Esophagus muscularis mucosa (tissue), 4 donors: ENCODE data around the gene PEAR1. TPM values are rescaled to one million over a fixed set of nuclear protein-coding genes. Genes with fewer than 3 reads are reported as not detected.

ENCODE experiments used
- DNase-seq: peaks from one replicate; pipeline ENCODE4 v3.0.0-alpha.2; 2017; ENCODE audit errors: extremely low spot score
- H3K27ac ChIP-seq, 4 donors: fragments of 200-600 bp; sonication (generic); replicated peaks in 1 of 4; 1 replicate in 3 of 4; 2 replicates in 1 of 4; pipeline ENCODE4 v1.5.1; 2016 to 2019; ENCODE audit warnings: mild to moderate bottlenecking in 1 of 4
- H3K27me3 ChIP-seq, 4 donors: fragments of 200-600 bp; sonication (generic); one replicate each; pipeline versions ENCODE4 v1.5.1 to v1.6.0; 2016 to 2019
- H3K36me3 ChIP-seq, 4 donors: fragments of 200-600 bp; sonication (generic); one replicate each; pipeline ENCODE4 v1.5.1; 2016 to 2019
- H3K4me1 ChIP-seq, 4 donors: fragments of 200-600 bp; sonication (generic); one replicate each; pipeline ENCODE4 v1.5.1; 2016 to 2019
- H3K4me3 ChIP-seq, 4 donors: fragments of 200-600 bp; sonication (generic); 1 replicate in 2 of 4; 2 replicates in 2 of 4; pipeline ENCODE4 v1.5.1; 2016 to 2019; ENCODE audit warnings: mild to moderate bottlenecking in 4 of 4, moderate library complexity in 1 of 4
- H3K9me3 ChIP-seq, 4 donors: fragments of 200-600 bp; sonication (generic); 1 replicate in 3 of 4; 2 replicates in 1 of 4; pipeline ENCODE4 v1.5.1; 2016 to 2019
- EP300 ChIP-seq: sonication (generic); formaldehyde crosslinking; IDR thresholded peaks from one replicate; pipeline ENCODE4 v1.6.1; 2017; ENCODE audit warnings: antibody characterized with exemption
- POLR2A ChIP-seq: fragments of 450-650 bp; IDR thresholded peaks from one replicate; pipeline ENCODE4 v1.6.1; 2017; ENCODE audit warnings: antibody characterized with exemption, moderate library complexity, mild to moderate bottlenecking, low read depth
- POLR2AphosphoS5 ChIP-seq, 2 donors: sonication (generic); formaldehyde crosslinking; IDR thresholded peaks; one replicate each; pipeline ENCODE4 v1.6.1; 2017; ENCODE audit warnings: antibody characterized with exemption in 2 of 2
- WGBS: methylation state at CpG from one replicate; pipeline ENCODE4 v1.1.5; 2018; 5-methylcytosine and 5-hydroxymethylcytosine counted together
- intact Hi-C: fragments of 100-400 bp; cut with DNase I; formaldehyde crosslinking; loops from one replicate; pipeline ENCODE4 v1.15.1; 2023
- total RNA-seq, 4 donors: library from RNA; depleted of rRNA; stranded (reverse); fragments of >200 nt; gene quantifications; one replicate each; pipeline versions ENCODE4 v1.1.0 to v1.2.1, GENCODE V29; 2016
- TF ChIP-seq, protein P1 (sequence below), 3 experiments: fragments of 200-600 bp in 2 of 3; fragments of 450-650 bp in 1 of 3; sonication (generic) in 2 of 3; IDR thresholded peaks; one replicate each; pipeline ENCODE4 v1.5.1; 2017 to 2019; ENCODE audit warnings: antibody characterized with exemption in 3 of 3, mild to moderate bottlenecking in 2 of 3, moderate library complexity in 1 of 3

PEAR1 gene
- total RNA-seq, 4 donors from 2014 or later = 6.1 to 13.6 (median 10.9) TPM

- TF ChIP-seq POLR2A = no peak
- TF ChIP-seq EP300 = no peak
- TF ChIP-seq POLR2AphosphoS5 (IDR thresholded peaks at IDR 0.05) = no peak
- TF ChIP-seq, protein P1, sequence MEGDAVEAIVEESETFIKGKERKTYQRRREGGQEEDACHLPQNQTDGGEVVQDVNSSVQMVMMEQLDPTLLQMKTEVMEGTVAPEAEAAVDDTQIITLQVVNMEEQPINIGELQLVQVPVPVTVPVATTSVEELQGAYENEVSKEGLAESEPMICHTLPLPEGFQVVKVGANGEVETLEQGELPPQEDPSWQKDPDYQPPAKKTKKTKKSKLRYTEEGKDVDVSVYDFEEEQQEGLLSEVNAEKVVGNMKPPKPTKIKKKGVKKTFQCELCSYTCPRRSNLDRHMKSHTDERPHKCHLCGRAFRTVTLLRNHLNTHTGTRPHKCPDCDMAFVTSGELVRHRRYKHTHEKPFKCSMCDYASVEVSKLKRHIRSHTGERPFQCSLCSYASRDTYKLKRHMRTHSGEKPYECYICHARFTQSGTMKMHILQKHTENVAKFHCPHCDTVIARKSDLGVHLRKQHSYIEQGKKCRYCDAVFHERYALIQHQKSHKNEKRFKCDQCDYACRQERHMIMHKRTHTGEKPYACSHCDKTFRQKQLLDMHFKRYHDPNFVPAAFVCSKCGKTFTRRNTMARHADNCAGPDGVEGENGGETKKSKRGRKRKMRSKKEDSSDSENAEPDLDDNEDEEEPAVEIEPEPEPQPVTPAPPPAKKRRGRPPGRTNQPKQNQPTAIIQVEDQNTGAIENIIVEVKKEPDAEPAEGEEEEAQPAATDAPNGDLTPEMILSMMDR (IDR thresholded peaks at IDR 0.05) = no peak
- no peaks in the 10 kb centered on the region for H3K36me3 ChIP-seq
- H3K27me3 ChIP-seq = peaks cover 0 to 61% (median 0%) of the 10 kb centered on the region in 4 donors
- H3K27ac ChIP-seq = no peak overlapping the region
- no peak overlapping the region for H3K4me3 ChIP-seq
- no peaks in the 10 kb centered on the region for H3K9me3 ChIP-seq
- no peaks in the 10 kb centered on the region for H3K4me1 ChIP-seq
- WGBS = 86% methylated on average over 5 of the region's 5 CpGs
- no peak for DNase-seq
- intact Hi-C loops = no loop called here
Measured at GRCh38 chr1:156877433-156878170, 15.9 kb upstream of the PEAR1 start.

- no peaks in the 10 kb centered on the region for H3K36me3 ChIP-seq
- no peak for DNase-seq
- no peak overlapping the region for H3K4me3 ChIP-seq
- H3K27ac ChIP-seq = no peak overlapping the region
- no peaks in the 10 kb centered on the region for H3K9me3 ChIP-seq
- 94% methylated on average over 16 of the region's 21 CpGs for WGBS
- TF ChIP-seq EP300 (no peak), POLR2A (no peak), POLR2AphosphoS5 (IDR thresholded peaks at IDR 0.05) (no peak)
- TF ChIP-seq, protein P1 (IDR thresholded peaks at IDR 0.05) = no peak
- peaks cover 0 to 3% (median 0%) of the 10 kb centered on the region in 4 donors for H3K4me1 ChIP-seq
- intact Hi-C loops = loop anchor here (10.0 kb wide), 1 partner anchor 195 kb away; no protein-coding TSS in a partner anchor
- H3K27me3 ChIP-seq = peaks cover 0 to 83% (median 0%) of the 10 kb centered on the region in 4 donors
Measured at GRCh38 chr1:156879876-156880275, 13.6 kb upstream of the PEAR1 start.

GRCh38 chr1:156880473-156880872, 13.0 kb upstream of the PEAR1 start:
- 85% methylated on average over 3 of the region's 5 CpGs for WGBS
- H3K4me3 ChIP-seq = no peak overlapping the region
- intact Hi-C loops = loop anchor here (10.0 kb wide), 1 partner anchor 196 kb away; no protein-coding TSS in a partner anchor
- no peaks in the 10 kb centered on the region for H3K36me3 ChIP-seq
- peaks cover 0 to 82% (median 0%) of the 10 kb centered on the region in 4 donors for H3K27me3 ChIP-seq
- H3K4me1 ChIP-seq = peaks cover 0 to 3% (median 0%) of the 10 kb centered on the region in 4 donors
- no peaks in the 10 kb centered on the region for H3K9me3 ChIP-seq
- no peak for DNase-seq
- TF ChIP-seq POLR2AphosphoS5 (IDR thresholded peaks at IDR 0.05) = no peak
- TF ChIP-seq EP300 = no peak
- TF ChIP-seq, protein P1 (IDR thresholded peaks at IDR 0.05) = no peak
- no peak for TF ChIP-seq POLR2A
- H3K27ac ChIP-seq = no peak overlapping the region

DNA sequence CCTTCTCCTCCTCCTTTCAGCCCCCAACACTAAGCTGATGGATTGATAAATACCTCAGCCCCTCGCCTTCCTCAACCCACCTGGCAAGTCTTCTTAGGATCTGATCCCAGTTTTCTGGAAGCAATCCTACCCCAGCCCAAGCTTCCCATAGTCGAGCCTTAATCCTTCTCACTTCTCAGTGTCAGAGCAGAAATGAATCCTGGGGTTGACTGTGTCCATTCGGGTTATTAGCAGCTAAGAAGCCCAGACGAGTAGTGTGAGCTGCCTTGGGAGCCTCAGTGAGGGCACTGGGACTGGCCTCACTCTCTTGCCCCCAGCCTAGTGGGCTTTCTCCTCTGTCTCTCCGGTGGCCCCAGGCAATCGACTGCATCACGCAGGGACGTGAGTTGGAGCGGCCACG, 12.4 kb upstream of the PEAR1 start:
- Histone ChIP-seq H3K9me3 (no peaks in the 10 kb centered on the region), H3K27me3 (peaks cover 0 to 81% (median 0%) of the 10 kb centered on the region in 4 donors), H3K36me3 (no peaks in the 10 kb centered on the region), H3K27ac (no peak overlapping the region), H3K4me3 (no peak overlapping the region), H3K4me1 (peaks cover 0 to 3% (median 0%) of the 10 kb centered on the region in 4 donors)
- DNase-seq = no peak
- no peak for TF ChIP-seq EP300
- TF ChIP-seq, protein P1 (IDR thresholded peaks at IDR 0.05) = no peak
- intact Hi-C loops = loop anchor here (10.0 kb wide), 1 partner anchor 196 kb away; no protein-coding TSS in a partner anchor
- 74% methylated on average over 8 of the region's 10 CpGs for WGBS
